Endothelial cell (in vitro differentiated cells): ENCODE measurements around the gene ALPI. TPM values are rescaled to one million over a fixed set of nuclear protein-coding genes. Genes with fewer than 3 reads are reported as not detected.
A peak's percentile ranks its signal among the peaks of the same experiment; 100 is the strongest.

Experiments used
- DNase-seq: peaks from one replicate; pipeline ENCODE4 v3.0.0; 2021; ENCODE audit warnings: low spot score
- H3K27ac Mint-ChIP-seq: one replicate; pipeline ENCODE4 v1.8.0; 2021; ENCODE audit warnings: mixed read lengths, inconsistent platforms; ENCODE audit not compliant: unreplicated experiment
- H3K27me3 Mint-ChIP-seq: one replicate; pipeline ENCODE4 v1.8.0; 2021; ENCODE audit warnings: mild to moderate bottlenecking, moderate library complexity, mixed read lengths, inconsistent platforms; ENCODE audit not compliant: unreplicated experiment
- H3K36me3 Mint-ChIP-seq: one replicate; pipeline ENCODE4 v1.8.0; 2021; ENCODE audit warnings: mild to moderate bottlenecking, low read depth, mixed read lengths, inconsistent platforms; ENCODE audit not compliant: unreplicated experiment
- H3K4me1 Mint-ChIP-seq: one replicate; pipeline ENCODE4 v1.8.0; 2021; ENCODE audit warnings: mild to moderate bottlenecking, mixed read lengths, inconsistent platforms; ENCODE audit not compliant: unreplicated experiment
- H3K4me3 Mint-ChIP-seq: one replicate; pipeline ENCODE4 v1.8.0; 2021; ENCODE audit warnings: mild to moderate bottlenecking, mixed read lengths, inconsistent platforms; ENCODE audit not compliant: unreplicated experiment
- H3K9me3 Mint-ChIP-seq: one replicate; pipeline ENCODE4 v1.8.0; 2021; ENCODE audit warnings: mixed read lengths, inconsistent platforms; ENCODE audit not compliant: unreplicated experiment
- total RNA-seq: library from RNA; stranded (reverse); fragmentation: NEBNext Ultra II Directional; extraction: Animal tissue kit (Norgen Biotek cat#: 25700); gene quantifications from one replicate; pipeline ENCODE4 v1.2.1, GENCODE V29; 2021; ENCODE audit not compliant: unreplicated experiment
- TF ChIP-seq, protein P1 (sequence below): fragments of 200-600 bp; sonication (generic); IDR thresholded peaks from one replicate; pipeline ENCODE4 v1.5.0; 2021; ENCODE audit warnings: antibody characterized with exemption; ENCODE audit not compliant: unreplicated experiment

The ALPI gene
- total RNA-seq, 1 donor from 2014 or later = not detected

- TF ChIP-seq, protein P1, sequence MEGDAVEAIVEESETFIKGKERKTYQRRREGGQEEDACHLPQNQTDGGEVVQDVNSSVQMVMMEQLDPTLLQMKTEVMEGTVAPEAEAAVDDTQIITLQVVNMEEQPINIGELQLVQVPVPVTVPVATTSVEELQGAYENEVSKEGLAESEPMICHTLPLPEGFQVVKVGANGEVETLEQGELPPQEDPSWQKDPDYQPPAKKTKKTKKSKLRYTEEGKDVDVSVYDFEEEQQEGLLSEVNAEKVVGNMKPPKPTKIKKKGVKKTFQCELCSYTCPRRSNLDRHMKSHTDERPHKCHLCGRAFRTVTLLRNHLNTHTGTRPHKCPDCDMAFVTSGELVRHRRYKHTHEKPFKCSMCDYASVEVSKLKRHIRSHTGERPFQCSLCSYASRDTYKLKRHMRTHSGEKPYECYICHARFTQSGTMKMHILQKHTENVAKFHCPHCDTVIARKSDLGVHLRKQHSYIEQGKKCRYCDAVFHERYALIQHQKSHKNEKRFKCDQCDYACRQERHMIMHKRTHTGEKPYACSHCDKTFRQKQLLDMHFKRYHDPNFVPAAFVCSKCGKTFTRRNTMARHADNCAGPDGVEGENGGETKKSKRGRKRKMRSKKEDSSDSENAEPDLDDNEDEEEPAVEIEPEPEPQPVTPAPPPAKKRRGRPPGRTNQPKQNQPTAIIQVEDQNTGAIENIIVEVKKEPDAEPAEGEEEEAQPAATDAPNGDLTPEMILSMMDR = no peak
- no peaks in the 10 kb centered on the region for H3K36me3 Mint-ChIP-seq
- no peaks in the 10 kb centered on the region for H3K9me3 Mint-ChIP-seq
- no peak for DNase-seq
- H3K4me1 Mint-ChIP-seq = no peaks in the 10 kb centered on the region
- H3K27ac Mint-ChIP-seq = no peak overlapping the region
- H3K27me3 Mint-ChIP-seq = peaks cover 14% of the 10 kb centered on the region
- no peak overlapping the region for H3K4me3 Mint-ChIP-seq
These were observed 45.9 kb downstream of the ALPI start for GRCh38 chr2:232501794-232502390.

DNA sequence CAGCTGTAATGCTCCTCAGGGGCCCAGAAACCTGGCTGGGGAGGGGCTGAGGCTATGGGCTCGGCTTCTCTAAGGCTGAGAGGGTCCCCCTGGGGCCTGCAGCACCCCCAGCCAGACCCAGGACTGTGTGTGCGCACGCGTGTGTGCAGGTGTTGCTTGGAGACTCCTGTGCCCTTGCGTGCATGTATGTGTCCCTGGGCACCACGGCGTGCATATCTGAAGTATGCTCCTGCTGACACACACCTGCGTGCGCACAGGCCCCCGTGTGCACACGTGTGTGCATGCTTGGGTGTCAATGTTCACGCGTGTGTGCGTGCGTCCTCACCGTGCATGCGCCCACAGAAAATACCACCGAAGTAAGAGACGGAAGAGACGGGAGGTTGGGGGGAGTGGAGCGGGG, 46.6 kb downstream of the ALPI start:
- no peaks in the 10 kb centered on the region for H3K9me3 Mint-ChIP-seq
- no peaks in the 10 kb centered on the region for H3K4me1 Mint-ChIP-seq
- no peak overlapping the region for H3K27ac Mint-ChIP-seq
- H3K27me3 Mint-ChIP-seq = peaks cover 14% of the 10 kb centered on the region
- no peaks in the 10 kb centered on the region for H3K36me3 Mint-ChIP-seq
- H3K4me3 Mint-ChIP-seq = peak overlapping the region; percentile 67
- no peak for DNase-seq
- TF ChIP-seq, protein P1 = no peak

GRCh38 chr2:232502911-232503808, 47.2 kb downstream of the ALPI start:
- Mint-ChIP-seq H3K4me1 (no peaks in the 10 kb centered on the region), H3K36me3 (no peaks in the 10 kb centered on the region), H3K27me3 (peaks cover 17% of the 10 kb centered on the region), H3K4me3 (peak overlapping the region; percentile 42), H3K27ac (no peak overlapping the region), H3K9me3 (no peaks in the 10 kb centered on the region)
- TF ChIP-seq, protein P1 = no peak
- DNase-seq = no peak

DNA sequence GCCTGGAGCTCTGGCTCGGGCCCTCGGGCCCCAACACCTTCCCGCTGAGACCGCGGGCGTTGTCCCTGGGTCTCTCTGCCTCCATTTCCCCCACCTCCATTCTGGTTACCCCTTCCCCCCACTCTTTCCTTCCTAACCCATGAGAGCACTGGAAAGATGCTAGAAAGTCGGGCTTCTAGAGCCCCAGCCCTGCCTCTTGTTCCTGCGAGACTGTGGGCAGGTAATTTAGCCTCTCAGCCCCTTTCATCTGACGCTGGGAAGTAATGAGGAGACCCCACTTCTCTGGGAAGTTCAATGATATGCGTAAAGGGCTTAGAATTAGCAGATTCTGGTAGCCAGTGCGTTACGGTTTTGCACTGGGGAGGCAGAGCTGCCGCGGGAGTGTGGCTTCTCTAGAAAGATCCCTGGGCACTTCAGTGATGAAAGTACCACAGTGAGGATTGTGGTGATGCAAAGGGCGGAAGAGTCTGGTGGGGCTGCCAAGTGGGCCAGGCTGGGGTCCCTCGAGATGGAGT, 47.9 kb downstream of the ALPI start:
- DNase-seq = no peak
- H3K9me3 Mint-ChIP-seq = no peaks in the 10 kb centered on the region
- H3K4me1 Mint-ChIP-seq = no peaks in the 10 kb centered on the region
- peak overlapping the region; percentile 42 for H3K4me3 Mint-ChIP-seq
- peaks cover 17% of the 10 kb centered on the region for H3K27me3 Mint-ChIP-seq
- H3K36me3 Mint-ChIP-seq = no peaks in the 10 kb centered on the region
- H3K27ac Mint-ChIP-seq = no peak overlapping the region
- TF ChIP-seq, protein P1 = no peak

- no peak for DNase-seq
- H3K4me1 Mint-ChIP-seq = no peaks in the 10 kb centered on the region
- no peak overlapping the region for H3K27ac Mint-ChIP-seq
- H3K27me3 Mint-ChIP-seq = peaks cover 20% of the 10 kb centered on the region
- H3K9me3 Mint-ChIP-seq = no peaks in the 10 kb centered on the region
- H3K36me3 Mint-ChIP-seq = no peaks in the 10 kb centered on the region
- TF ChIP-seq, protein P1 = no peak
- no peak overlapping the region for H3K4me3 Mint-ChIP-seq
These were observed 48.5 kb downstream of the ALPI start for GRCh38 chr2:232504438-232504837.
